Kidney (tissue), 14 donors: Measurements from ENCODE around the gene ENTPD6. TPM values are rescaled to one million over a fixed set of nuclear protein-coding genes. Genes with fewer than 3 reads are reported as not detected.

ENCODE experiments used
- DNase-seq, 5 donors: peaks; one replicate each; pipeline ENCODE4 v3.0.0-alpha.2; 2013 to 2020
- FAIRE-seq: peaks from 2 replicates; lab custom pipeline; 2012; peaks lifted over from hg19 to GRCh38; lab: Jason Lieb, UNC
- H3K27ac ChIP-seq, 2 donors: one replicate each; pipeline ENCODE4 v1.7.0; 2013; ENCODE audit warnings: low read depth in 2 of 2, low read length in 2 of 2, inconsistent platforms in 1 of 2
- H3K27me3 ChIP-seq: one replicate; pipeline ENCODE4 v1.7.1; 2013; ENCODE audit warnings: low read length, inconsistent platforms; ENCODE audit not compliant: control insufficient read depth, insufficient read depth
- H3K36me3 ChIP-seq, 3 donors: one replicate each; pipeline versions ENCODE4 v1.7.0 to v1.7.1; 2013; ENCODE audit warnings: low read length in 3 of 3, control low read depth in 1 of 3, inconsistent platforms in 1 of 3; ENCODE audit not compliant: insufficient read depth in 3 of 3, control insufficient read depth in 2 of 3
- H3K4me1 ChIP-seq, 3 donors: one replicate each; pipeline versions ENCODE4 v1.7.0 to v1.7.1; 2013; ENCODE audit warnings: low read length in 3 of 3, inconsistent platforms in 1 of 3, low read depth in 1 of 3; ENCODE audit not compliant: control insufficient read depth in 2 of 3, insufficient read depth in 2 of 3
- H3K4me3 ChIP-seq, 3 donors: one replicate each; pipeline versions ENCODE4 v1.7.0 to v1.8.1; 2013; ENCODE audit warnings: low read length in 3 of 3, control low read depth in 1 of 3, inconsistent platforms in 1 of 3
- H3K9ac ChIP-seq, 3 donors: one replicate each; pipeline versions ENCODE4 v1.7.0 to v1.7.1; 2013; ENCODE audit warnings: low read length in 3 of 3, control low read depth in 1 of 3, inconsistent platforms in 1 of 3
- H3K9me3 ChIP-seq, 3 donors: one replicate each; pipeline versions ENCODE4 v1.7.0 to v1.7.1; 2013; ENCODE audit warnings: low read length in 3 of 3, control low read depth in 1 of 3, inconsistent platforms in 1 of 3; ENCODE audit not compliant: control insufficient read depth in 2 of 3, insufficient read depth in 1 of 3
- CTCF ChIP-seq: IDR thresholded peaks from 3 replicates; pipeline ENCODE4 v1.5.1; 2012; ENCODE audit warnings: mild to moderate bottlenecking, moderate library complexity, borderline replicate concordance; ENCODE audit not compliant: insufficient read depth; ENCODE audit errors: extremely low read depth
- intact Hi-C: fragments of 100-400 bp; cut with DNase I; formaldehyde crosslinking; loops from one replicate; pipeline ENCODE4 v1.11.1; 2022
- polyA plus RNA-seq: library from polyadenylated mRNA; stranded (reverse); fragments of 350-450 nt; fragmentation: Illumina TruSeq; extraction: RNeasy Lipid Tissue Mini Kit (QIAGEN cat#74804); gene quantifications from one replicate; pipeline ENCODE4 v1.2.3, GENCODE V29; 2014; ENCODE audit warnings: low read depth, low replicate concordance; ENCODE audit not compliant: insufficient read depth
- total RNA-seq: library from RNA; stranded (reverse); fragmentation: NEBNext Ultra II Directional; extraction: Animal tissue kit (Norgen Biotek cat#: 25700); gene quantifications from one replicate; pipeline ENCODE4 v1.2.1, GENCODE V29; 2021
- donor health status: control.
- donor health status: control.
- donor health status: control.
- donor health status: control.
- donor health status: control.
- donor health status: DM: yes; HTN: yes; CAD: no.
- donor health status: Normal renal cell carcinoma (clear cell type).

Gene ENTPD6
- total and polyA plus RNA-seq, 2 donors from 2014 or later = 59.0 to 95.7 TPM

GRCh38 chr20:25203871-25204320, 8.4 kb downstream of the ENTPD6 start:
- FAIRE-seq (no peak), DNase-seq (no peak)
- intact Hi-C loops = no loop called here
- Histone ChIP-seq H3K4me3 (no peak overlapping the region), H3K27me3 (no peaks in the 10 kb centered on the region), H3K27ac (no peak overlapping the region), H3K4me1 (no peaks in the 10 kb centered on the region), H3K9me3 (no peaks in the 10 kb centered on the region), H3K36me3 (no peaks in the 10 kb centered on the region), H3K9ac (no peak overlapping the region)
- TF ChIP-seq CTCF = no peak

GRCh38 chr20:25204550-25205276, 9.2 kb downstream of the ENTPD6 start:
- no peak for FAIRE-seq
- intact Hi-C loops = no loop called here
- no peak for TF ChIP-seq CTCF

GRCh38 chr20:25205277-25206062, 10.0 kb downstream of the ENTPD6 start:
- DNase-seq = no peak
- Histone ChIP-seq H3K4me3 (no peak overlapping the region), H3K9ac (no peak overlapping the region), H3K36me3 (no peaks in the 10 kb centered on the region), H3K4me1 (no peaks in the 10 kb centered on the region), H3K9me3 (no peaks in the 10 kb centered on the region), H3K27ac (no peak overlapping the region), H3K27me3 (no peaks in the 10 kb centered on the region)
- intact Hi-C loops = no loop called here
- FAIRE-seq = no peak
- no peak for TF ChIP-seq CTCF

More at GRCh38 chr20:25204550-25205276, 9.2 kb downstream of the ENTPD6 start:
- Histone ChIP-seq H3K36me3 (no peaks in the 10 kb centered on the region), H3K27me3 (no peaks in the 10 kb centered on the region), H3K9me3 (no peaks in the 10 kb centered on the region), H3K27ac (no peak overlapping the region), H3K4me1 (no peaks in the 10 kb centered on the region), H3K4me3 (no peak overlapping the region), H3K9ac (no peak overlapping the region)
- no peak for DNase-seq
